WERI-Rb-1 (cell line): Measurements from ENCODE around the gene OLIG2.

Source experiments
- DNase-seq: peaks from one replicate; pipeline ENCODE4 v3.0.0-alpha.2; 2020
- H3K27ac ChIP-seq: fragments of 250-450 bp; sonication (Bioruptor Pico); 2 replicates; pipeline ENCODE4 v1.5.1; 2020; ENCODE audit warnings: mild to moderate bottlenecking, moderate library complexity
- H3K27me3 ChIP-seq: fragments of 250-450 bp; sonication (Bioruptor Pico); 2 replicates; pipeline ENCODE4 v1.5.1; 2021; ENCODE audit warnings: mild to moderate bottlenecking, low read depth, moderate library complexity; ENCODE audit not compliant: insufficient read depth, severe bottlenecking
- H3K36me3 ChIP-seq: fragments of 250-450 bp; sonication (Bioruptor Pico); 2 replicates; pipeline ENCODE4 v1.5.1; 2020; ENCODE audit warnings: mild to moderate bottlenecking, moderate library complexity
- H3K4me3 ChIP-seq: 2 replicates; pipeline ENCODE4 v1.5.1; 2011; ENCODE audit warnings: low read depth, mild to moderate bottlenecking, control low read depth, low read length
- H3K9me3 ChIP-seq: fragments of 250-450 bp; sonication (Bioruptor Pico); 2 replicates; pipeline ENCODE4 v1.5.1; 2021; ENCODE audit warnings: mild to moderate bottlenecking, moderate library complexity; ENCODE audit not compliant: severe bottlenecking
- CTCF ChIP-seq: IDR thresholded peaks from 2 replicates; pipeline ENCODE4 v1.5.1; 2011; ENCODE audit warnings: low read depth, mild to moderate bottlenecking, control low read depth, inconsistent platforms, low read length

Gene OLIG2

GRCh38 chr21:33028287-33028670 lies 2.5 kb downstream of the OLIG2 start:
- no peak for TF ChIP-seq CTCF
- no peak for DNase-seq
- Histone ChIP-seq H3K9me3 (no peaks in the 10 kb centered on the region), H3K27me3 (peaks cover 54% of the 10 kb centered on the region), H3K27ac (no peak overlapping the region), H3K36me3 (no peaks in the 10 kb centered on the region), H3K4me3 (no peak overlapping the region)

DNA sequence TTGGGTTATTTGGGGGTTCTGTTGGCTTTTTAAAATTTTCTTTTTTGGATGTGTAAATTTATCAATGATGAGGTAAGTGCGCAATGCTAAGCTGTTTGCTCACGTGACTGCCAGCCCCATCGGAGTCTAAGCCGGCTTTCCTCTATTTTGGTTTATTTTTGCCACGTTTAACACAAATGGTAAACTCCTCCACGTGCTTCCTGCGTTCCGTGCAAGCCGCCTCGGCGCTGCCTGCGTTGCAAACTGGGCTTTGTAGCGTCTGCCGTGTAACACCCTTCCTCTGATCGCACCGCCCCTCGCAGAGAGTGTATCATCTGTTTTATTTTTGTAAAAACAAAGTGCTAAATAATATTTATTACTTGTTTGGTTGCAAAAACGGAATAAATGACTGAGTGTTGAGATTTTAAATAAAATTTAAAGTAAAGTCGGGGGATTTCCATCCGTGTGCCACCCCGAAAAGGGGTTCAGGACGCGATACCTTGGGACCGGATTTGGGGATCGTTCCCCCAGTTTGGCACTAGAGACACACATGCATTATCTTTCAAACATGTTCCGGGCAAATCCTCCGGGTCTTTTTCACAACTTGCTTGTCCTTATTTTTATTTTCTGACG lies 3.1 kb downstream of the OLIG2 start:
- no peak for TF ChIP-seq CTCF
- Histone ChIP-seq H3K36me3 (no peaks in the 10 kb centered on the region), H3K27me3 (peaks cover 48% of the 10 kb centered on the region), H3K4me3 (no peak overlapping the region), H3K27ac (no peak overlapping the region), H3K9me3 (no peaks in the 10 kb centered on the region)
- DNase-seq, result no peak

GRCh38 chr21:33029385-33029921 lies 3.7 kb downstream of the OLIG2 start:
- Histone ChIP-seq H3K36me3 (no peaks in the 10 kb centered on the region), H3K27me3 (peaks cover 42% of the 10 kb centered on the region), H3K4me3 (no peak overlapping the region), H3K9me3 (no peaks in the 10 kb centered on the region), H3K27ac (no peak overlapping the region)
- no peak for TF ChIP-seq CTCF
- no peak for DNase-seq

DNA sequence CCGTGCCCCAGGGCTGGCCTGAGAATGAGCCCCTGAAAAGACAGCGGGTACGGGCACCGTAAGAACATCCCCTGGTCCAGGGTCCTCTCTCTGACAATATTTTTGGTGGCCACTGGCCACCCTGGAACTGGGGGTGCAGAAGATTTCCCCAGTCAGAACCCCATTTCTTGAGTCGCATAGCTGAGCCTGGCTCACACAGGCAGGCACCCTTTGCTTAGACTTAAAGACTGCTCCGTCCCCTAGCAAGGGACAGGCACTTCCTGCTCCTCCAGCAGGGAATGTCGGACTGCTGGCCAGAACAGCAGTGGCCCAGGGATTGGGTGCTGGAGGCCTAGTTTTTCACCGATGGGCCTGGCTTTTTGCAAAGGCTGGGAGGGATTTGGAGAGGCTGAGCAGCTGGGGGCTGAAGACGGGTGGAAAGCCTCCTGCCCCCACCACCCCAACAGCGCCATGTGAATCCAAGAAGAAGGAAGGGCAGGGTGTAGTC lies 4.3 kb downstream of the OLIG2 start:
- H3K9me3 ChIP-seq, result no peaks in the 10 kb centered on the region

DNA sequence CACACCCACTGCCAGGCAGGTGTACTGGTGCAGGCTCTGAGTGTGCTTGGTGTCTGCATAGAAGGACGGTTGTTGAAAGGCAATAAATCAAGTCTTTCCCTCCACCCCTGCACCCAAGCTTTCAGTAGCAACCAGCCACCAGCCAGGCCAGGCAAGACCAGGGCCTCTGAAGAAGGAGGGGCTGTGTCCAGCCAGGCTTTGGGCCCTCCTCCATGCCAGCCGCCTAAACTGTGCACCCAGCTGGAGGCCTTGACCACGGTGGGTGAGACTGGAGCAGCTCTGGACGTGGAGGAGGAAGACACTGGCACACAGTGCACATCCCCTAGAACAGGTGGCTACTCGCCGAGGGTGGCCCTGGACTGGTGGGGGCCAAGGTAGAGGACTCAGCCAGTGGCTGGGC lies 4.9 kb downstream of the OLIG2 start:
- Histone ChIP-seq H3K9me3 (no peaks in the 10 kb centered on the region), H3K4me3 (no peak overlapping the region), H3K36me3 (no peaks in the 10 kb centered on the region), H3K27ac (no peak overlapping the region), H3K27me3 (peaks cover 30% of the 10 kb centered on the region)
- no peak for DNase-seq
- no peak for TF ChIP-seq CTCF

More for the DNA sequence above, 4.3 kb downstream of the OLIG2 start:
- no peaks in the 10 kb centered on the region for H3K36me3 ChIP-seq
- no peak for DNase-seq
- H3K4me3 ChIP-seq, result no peak overlapping the region
- no peak overlapping the region for H3K27ac ChIP-seq
- TF ChIP-seq CTCF, result no peak
- peaks cover 37% of the 10 kb centered on the region for H3K27me3 ChIP-seq
